Glutamatergic neuron (in vitro differentiated cells): ENCODE data around the gene CAPN8. TPM values are rescaled to one million over a fixed set of nuclear protein-coding genes. Genes with fewer than 3 reads are reported as not detected.

Experiments
- DNase-seq: peaks from one replicate; pipeline ENCODE4 v3.0.0; 2022
- H3K27ac Mint-ChIP-seq: one replicate; pipeline ENCODE4 v1.8.0; 2020; ENCODE audit warnings: mild to moderate bottlenecking, mixed read lengths, inconsistent platforms; ENCODE audit not compliant: unreplicated experiment
- H3K27me3 Mint-ChIP-seq: one replicate; pipeline ENCODE4 v1.8.0; 2020; ENCODE audit warnings: mild to moderate bottlenecking, moderate library complexity, mixed read lengths, inconsistent platforms; ENCODE audit not compliant: unreplicated experiment
- H3K36me3 Mint-ChIP-seq: one replicate; pipeline ENCODE4 v1.8.0; 2020; ENCODE audit warnings: mild to moderate bottlenecking, mixed read lengths, inconsistent platforms; ENCODE audit not compliant: unreplicated experiment
- H3K4me1 Mint-ChIP-seq: one replicate; pipeline ENCODE4 v1.8.0; 2020; ENCODE audit warnings: mild to moderate bottlenecking, low read depth, mixed read lengths, inconsistent platforms; ENCODE audit not compliant: unreplicated experiment
- H3K4me3 Mint-ChIP-seq: one replicate; pipeline ENCODE4 v1.8.0; 2020; ENCODE audit warnings: mild to moderate bottlenecking, mixed read lengths, inconsistent platforms; ENCODE audit not compliant: unreplicated experiment
- H3K9me3 Mint-ChIP-seq: one replicate; pipeline ENCODE4 v1.8.0; 2020; ENCODE audit warnings: mild to moderate bottlenecking, moderate library complexity, mixed read lengths, inconsistent platforms; ENCODE audit not compliant: unreplicated experiment
- CTCF ChIP-seq: fragments of 200-600 bp; sonication (generic); IDR thresholded peaks from one replicate; pipeline ENCODE4 v1.5.0; 2021; ENCODE audit not compliant: partially characterized antibody, unreplicated experiment
- total RNA-seq: library from RNA; stranded (reverse); fragmentation: NEBNext Ultra II Directional; extraction: Animal tissue kit (Norgen Biotek cat#: 25700); gene quantifications from one replicate; pipeline ENCODE4 v1.2.1, GENCODE V29; 2021; ENCODE audit not compliant: unreplicated experiment

Gene CAPN8
- total RNA-seq, 1 donor from 2014 or later, result not detected

GRCh38 chr1:223680188-223680587 is 14.7 kb upstream of the CAPN8 start:
- Mint-ChIP-seq H3K27ac (no peak overlapping the region), H3K36me3 (peaks cover 10% of the 10 kb centered on the region)

GRCh38 chr1:223678841-223679240 is 13.3 kb upstream of the CAPN8 start:
- DNase-seq, result no peak
- Mint-ChIP-seq H3K4me3 (no peak overlapping the region), H3K27ac (no peak overlapping the region), H3K4me1 (no peaks in the 10 kb centered on the region), H3K9me3 (peaks cover 7% of the 10 kb centered on the region), H3K27me3 (peaks cover 3% of the 10 kb centered on the region), H3K36me3 (peaks cover 19% of the 10 kb centered on the region)
- TF ChIP-seq CTCF, result no peak

More at GRCh38 chr1:223680188-223680587, 14.7 kb upstream of the CAPN8 start:
- no peak overlapping the region for H3K4me3 Mint-ChIP-seq
- H3K27me3 Mint-ChIP-seq, result peaks cover 4% of the 10 kb centered on the region
- TF ChIP-seq CTCF, result no peak
- H3K4me1 Mint-ChIP-seq, result no peaks in the 10 kb centered on the region
- no peak for DNase-seq
- H3K9me3 Mint-ChIP-seq, result peaks cover 4% of the 10 kb centered on the region

GRCh38 chr1:223674119-223674890 is 8.8 kb upstream of the CAPN8 start:
- Mint-ChIP-seq H3K9me3 (peaks cover 7% of the 10 kb centered on the region), H3K27me3 (peaks cover 5% of the 10 kb centered on the region), H3K4me1 (no peaks in the 10 kb centered on the region), H3K27ac (no peak overlapping the region), H3K4me3 (no peak overlapping the region), H3K36me3 (peaks cover 25% of the 10 kb centered on the region)
- no peak for DNase-seq
- TF ChIP-seq CTCF, result no peak

- H3K36me3 Mint-ChIP-seq, result peaks cover 17% of the 10 kb centered on the region
- TF ChIP-seq CTCF, result peak; percentile 64
- no peak overlapping the region for H3K27ac Mint-ChIP-seq
- H3K4me3 Mint-ChIP-seq, result no peak overlapping the region
- peaks cover 2% of the 10 kb centered on the region for H3K27me3 Mint-ChIP-seq
- peaks cover 4% of the 10 kb centered on the region for H3K9me3 Mint-ChIP-seq
- DNase-seq, result peak; percentile 48
- H3K4me1 Mint-ChIP-seq, result no peaks in the 10 kb centered on the region
Measured at GRCh38 chr1:223670458-223671159, 5.1 kb upstream of the CAPN8 start.
